HG03060 (cell line): ENCODE data around the gene GOLIM4.

Source experiments
- ATAC-seq: cut with Tn5 transposase; IDR thresholded peaks from one replicate; pipeline ENCODE4 v1.9.1; 2021; ENCODE audit warnings: low read depth, moderate number of reproducible peaks; ENCODE audit not compliant: unreplicated experiment

GOLIM4 gene

GRCh38 chr3:168100777-168101492, 5.2 kb upstream of the GOLIM4 start:
- ATAC-seq = no peak

GRCh38 chr3:168097381-168097780, 1.7 kb upstream of the GOLIM4 start:
- ATAC-seq = no peak

GRCh38 chr3:168096210-168096652, 507 bp upstream of the GOLIM4 start:
- ATAC-seq = peak; percentile 9

- ATAC-seq = peak; percentile 14
Observed at GRCh38 chr3:168094877-168095610, 680 bp downstream of the GOLIM4 start.

GRCh38 chr3:168094580-168094876, 1.2 kb downstream of the GOLIM4 start:
- ATAC-seq = peak; percentile 24

- no peak for ATAC-seq
Observed at GRCh38 chr3:168093790-168094189, 1.9 kb downstream of the GOLIM4 start.

- no peak for ATAC-seq
Observed at GRCh38 chr3:168093229-168093628, 2.5 kb downstream of the GOLIM4 start.

GRCh38 chr3:168091941-168092340, 3.8 kb downstream of the GOLIM4 start:
- no peak for ATAC-seq

GRCh38 chr3:168091302-168091858, 4.3 kb downstream of the GOLIM4 start:
- no peak for ATAC-seq

- no peak for ATAC-seq
Observed at GRCh38 chr3:168090306-168091085, 5.2 kb downstream of the GOLIM4 start.

- no peak for ATAC-seq
Observed at GRCh38 chr3:168089179-168089771, 6.4 kb downstream of the GOLIM4 start.

GRCh38 chr3:168088106-168088720, 7.5 kb downstream of the GOLIM4 start:
- ATAC-seq = peak; percentile 57

GRCh38 chr3:168087539-168087938, 8.2 kb downstream of the GOLIM4 start:
- ATAC-seq = no peak

- ATAC-seq = no peak
Observed at GRCh38 chr3:168086541-168087260, 9.0 kb downstream of the GOLIM4 start.

GRCh38 chr3:168085491-168086119, 10.1 kb downstream of the GOLIM4 start:
- ATAC-seq = no peak

- no peak for ATAC-seq
Observed at GRCh38 chr3:168083906-168084305, 11.8 kb downstream of the GOLIM4 start.

GRCh38 chr3:168081856-168082255, 13.9 kb downstream of the GOLIM4 start:
- ATAC-seq = no peak

GRCh38 chr3:168081171-168081771, 14.5 kb downstream of the GOLIM4 start:
- no peak for ATAC-seq
